ENCODE results near the gene DNAJC16.

Gene DNAJC16

GRCh38 chr1:15538771-15539170, 12.1 kb downstream of the DNAJC16 start:
- DNase-seq = peak in 1 of 56 donors; percentile 4

GRCh38 chr1:15540186-15540585, 13.5 kb downstream of the DNAJC16 start:
- no peak for DNase-seq

- no peak for DNase-seq
Observed at GRCh38 chr1:15541231-15541792, 14.7 kb downstream of the DNAJC16 start.

GRCh38 chr1:15542388-15543250, 16.0 kb downstream of the DNAJC16 start:
- DNase-seq = no peak

- DNase-seq = no peak
Observed at GRCh38 chr1:15543251-15543588, 16.6 kb downstream of the DNAJC16 start.

- DNase-seq = peak in 2 of 56 donors; percentile 22 to 47
Observed at GRCh38 chr1:15543589-15544568, 17.2 kb downstream of the DNAJC16 start.

GRCh38 chr1:15546641-15547040, 20.0 kb downstream of the DNAJC16 start:
- no peak for DNase-seq

- DNase-seq = no peak
Observed at GRCh38 chr1:15550573-15550972, 23.9 kb downstream of the DNAJC16 start.

GRCh38 chr1:15557008-15557407, 30.4 kb downstream of the DNAJC16 start:
- no peak for DNase-seq

GRCh38 chr1:15557594-15557993, 30.9 kb downstream of the DNAJC16 start:
- DNase-seq = no peak

- no peak for DNase-seq
Observed at GRCh38 chr1:15558516-15558915, 31.9 kb downstream of the DNAJC16 start.

- no peak for DNase-seq
Observed at GRCh38 chr1:15559189-15559810, 32.7 kb downstream of the DNAJC16 start.

GRCh38 chr1:15568387-15569073, 41.9 kb downstream of the DNAJC16 start:
- no peak for DNase-seq

GRCh38 chr1:15570861-15571260, 44.2 kb downstream of the DNAJC16 start:
- DNase-seq = no peak

GRCh38 chr1:15571266-15571665, 44.6 kb downstream of the DNAJC16 start:
- no peak for DNase-seq

- DNase-seq = peak in 5 of 56 donors; percentile 9 to 47 (median 21)
Observed at GRCh38 chr1:15573477-15573876, 46.8 kb downstream of the DNAJC16 start.

- DNase-seq = peak in 12 of 56 donors; percentile 7 to 54 (median 18)
Observed at GRCh38 chr1:15574741-15575140, 48.1 kb downstream of the DNAJC16 start.

GRCh38 chr1:15575549-15576150, 49.0 kb downstream of the DNAJC16 start:
- no peak for DNase-seq

GRCh38 chr1:15577691-15578090, 51.0 kb downstream of the DNAJC16 start:
- peak in 3 of 56 donors; percentile 4 to 26 (median 7) for DNase-seq

Data from amygdala (tissue), 56 donors.